Nephron (organoid): ENCODE measurements around the gene CCDC196.

Source experiments
- H3K27ac Mint-ChIP-seq, 3 experiments: 2 replicates each; pipeline ENCODE4 v1.8.0; 2020; ENCODE audit warnings: mixed read lengths in 3 of 3, mild to moderate bottlenecking in 2 of 3, moderate library complexity in 1 of 3
- H3K27me3 Mint-ChIP-seq: 2 replicates; pipeline ENCODE4 v1.8.0; 2021; ENCODE audit warnings: low read depth, mild to moderate bottlenecking, moderate library complexity, mixed read lengths
- H3K36me3 Mint-ChIP-seq: 2 replicates; pipeline ENCODE4 v1.8.0; 2020; ENCODE audit warnings: low read depth, mixed read lengths
- H3K4me1 Mint-ChIP-seq: 2 replicates; pipeline ENCODE4 v1.8.0; 2020; ENCODE audit warnings: mixed read lengths
- H3K4me3 Mint-ChIP-seq, 3 experiments: 2 replicates each; pipeline ENCODE4 v1.8.0; 2020; ENCODE audit warnings: mild to moderate bottlenecking in 3 of 3, mixed read lengths in 3 of 3, moderate library complexity in 2 of 3
- H3K9me3 Mint-ChIP-seq: 2 replicates; pipeline ENCODE4 v1.8.0; 2020; ENCODE audit warnings: mixed read lengths
- CTCF ChIP-seq, 3 experiments: fragments of 200-600 bp; sonication (generic); IDR thresholded peaks; one replicate each; pipeline ENCODE4 v1.5.0; 2021; ENCODE audit warnings: antibody characterized with exemption in 3 of 3; ENCODE audit not compliant: unreplicated experiment in 3 of 3

Gene CCDC196

GRCh38 chr14:66445936-66446335 is 40.2 kb upstream of the CCDC196 start:
- peak overlapping the region in 1 of 3 experiments; percentile 17 for H3K27ac Mint-ChIP-seq
- no peak for TF ChIP-seq CTCF (IDR thresholded peaks at IDR 0.05; ENCODE audit: unreplicated experiment in 3 of 3)
- no peak overlapping the region for H3K4me3 Mint-ChIP-seq
- peaks cover 5% of the 10 kb centered on the region for H3K36me3 Mint-ChIP-seq
- H3K27me3 Mint-ChIP-seq, result no peaks in the 10 kb centered on the region
- peaks cover 4% of the 10 kb centered on the region for H3K9me3 Mint-ChIP-seq
- peaks cover 38% of the 10 kb centered on the region for H3K4me1 Mint-ChIP-seq

GRCh38 chr14:66453469-66453868 is 32.7 kb upstream of the CCDC196 start:
- Mint-ChIP-seq H3K9me3 (peaks cover 19% of the 10 kb centered on the region), H3K36me3 (peaks cover 8% of the 10 kb centered on the region), H3K4me1 (no peaks in the 10 kb centered on the region), H3K4me3 (no peak overlapping the region), H3K27ac (no peak overlapping the region), H3K27me3 (no peaks in the 10 kb centered on the region)
- no peak for TF ChIP-seq CTCF (IDR thresholded peaks at IDR 0.05; ENCODE audit: unreplicated experiment in 3 of 3)

- H3K4me3 Mint-ChIP-seq, result no peak overlapping the region
- H3K4me1 Mint-ChIP-seq, result no peaks in the 10 kb centered on the region
- no peaks in the 10 kb centered on the region for H3K27me3 Mint-ChIP-seq
- no peak for TF ChIP-seq CTCF (IDR thresholded peaks at IDR 0.05; ENCODE audit: unreplicated experiment in 3 of 3)
- peaks cover 18% of the 10 kb centered on the region for H3K9me3 Mint-ChIP-seq
- no peak overlapping the region for H3K27ac Mint-ChIP-seq
- peaks cover 5% of the 10 kb centered on the region for H3K36me3 Mint-ChIP-seq
Measured at GRCh38 chr14:66459603-66460002, 26.6 kb upstream of the CCDC196 start.

GRCh38 chr14:66464261-66464660 is 21.9 kb upstream of the CCDC196 start:
- H3K4me3 Mint-ChIP-seq, result no peak overlapping the region
- peaks cover 10% of the 10 kb centered on the region for H3K9me3 Mint-ChIP-seq
- H3K4me1 Mint-ChIP-seq, result no peaks in the 10 kb centered on the region
- no peaks in the 10 kb centered on the region for H3K27me3 Mint-ChIP-seq
- no peak for TF ChIP-seq CTCF (IDR thresholded peaks at IDR 0.05; ENCODE audit: unreplicated experiment in 3 of 3)
- H3K36me3 Mint-ChIP-seq, result no peaks in the 10 kb centered on the region
- H3K27ac Mint-ChIP-seq, result no peak overlapping the region

- Mint-ChIP-seq H3K27me3 (no peaks in the 10 kb centered on the region), H3K36me3 (peaks cover 11% of the 10 kb centered on the region), H3K4me1 (no peaks in the 10 kb centered on the region), H3K4me3 (no peak overlapping the region), H3K9me3 (peaks cover 37% of the 10 kb centered on the region), H3K27ac (no peak overlapping the region)
- TF ChIP-seq CTCF (IDR thresholded peaks at IDR 0.05; ENCODE audit: unreplicated experiment in 3 of 3), result no peak
Measured at GRCh38 chr14:66468778-66469367, 17.3 kb upstream of the CCDC196 start.

GRCh38 chr14:66471584-66471983 is 14.6 kb upstream of the CCDC196 start:
- peaks cover 15% of the 10 kb centered on the region for H3K36me3 Mint-ChIP-seq
- TF ChIP-seq CTCF (IDR thresholded peaks at IDR 0.05; ENCODE audit: unreplicated experiment in 3 of 3), result no peak
- H3K4me3 Mint-ChIP-seq, result no peak overlapping the region
- peaks cover 34% of the 10 kb centered on the region for H3K9me3 Mint-ChIP-seq
- H3K27me3 Mint-ChIP-seq, result no peaks in the 10 kb centered on the region
- no peak overlapping the region for H3K27ac Mint-ChIP-seq
- no peaks in the 10 kb centered on the region for H3K4me1 Mint-ChIP-seq
